Measurements from ENCODE around the gene TMOD1. TPM values are rescaled to one million over a fixed set of nuclear protein-coding genes. Genes with fewer than 3 reads are reported as not detected.
A peak's percentile ranks its signal among the peaks of the same experiment; 100 is the strongest.

The TMOD1 gene
- total and polyA plus RNA-seq, 9 of the 15 experiments (the other 6 are each of a cell fraction or from before 2014, with no cell fraction given): 7.1 to 41.2 (median 14.2) TPM

- TF ChIP-seq CREB3 (tag; conservative IDR thresholded peaks at IDR 0.05; ENCODE audit: low read depth) (no peak), CBX3 (IDR thresholded peaks at IDR 0.05; ENCODE audit: borderline replicate concordance in 1 of 2, low read length in 2 of 2) (peak in 1 of 2 experiments; percentile 32; a peak in 1 of 3 replicates), ETV5 (CRISPR knock-in tag; IDR thresholded peaks at IDR 0.05; ENCODE audit: low read depth) (peak; percentile 93), THRB (CRISPR knock-in tag; conservative IDR thresholded peaks at IDR 0.05) (peak; percentile 60; the same call in 1 of the 2 replicates), ZNF274 (IDR thresholded peaks at IDR 0.05; ENCODE audit: borderline replicate concordance, low read depth, low read length) (no peak), ZNF76 (CRISPR knock-in tag; IDR thresholded peaks at IDR 0.05; ENCODE audit: borderline replicate concordance) (no peak), SIN3A (IDR thresholded peaks at IDR 0.05; ENCODE audit: borderline replicate concordance in 2 of 2, control insufficient read depth in 1 of 2, low read depth in 2 of 2, low read length in 2 of 2) (peak in 1 of 2 experiments; percentile 86; a peak in 3 of 4 replicates), HMGXB4 (CRISPR knock-in tag; IDR thresholded peaks at IDR 0.05) (peak; percentile 44; the same call in 1 of the 2 replicates), HINFP (tag; conservative IDR thresholded peaks at IDR 0.05; ENCODE audit: low read depth) (no peak), GTF3C2 (IDR thresholded peaks at IDR 0.05; ENCODE audit: borderline replicate concordance, extremely low read depth, insufficient read length) (no peak)
- TF ChIP-seq, protein P1, sequence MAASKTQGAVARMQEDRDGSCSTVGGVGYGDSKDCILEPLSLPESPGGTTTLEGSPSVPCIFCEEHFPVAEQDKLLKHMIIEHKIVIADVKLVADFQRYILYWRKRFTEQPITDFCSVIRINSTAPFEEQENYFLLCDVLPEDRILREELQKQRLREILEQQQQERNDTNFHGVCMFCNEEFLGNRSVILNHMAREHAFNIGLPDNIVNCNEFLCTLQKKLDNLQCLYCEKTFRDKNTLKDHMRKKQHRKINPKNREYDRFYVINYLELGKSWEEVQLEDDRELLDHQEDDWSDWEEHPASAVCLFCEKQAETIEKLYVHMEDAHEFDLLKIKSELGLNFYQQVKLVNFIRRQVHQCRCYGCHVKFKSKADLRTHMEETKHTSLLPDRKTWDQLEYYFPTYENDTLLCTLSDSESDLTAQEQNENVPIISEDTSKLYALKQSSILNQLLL (CRISPR knock-in tag; IDR thresholded peaks at IDR 0.05; ENCODE audit: borderline replicate concordance): no peak
Measured at GRCh38 chr9:97632985-97633858, 131.8 kb downstream of the TMOD1 start, which contains the start of the genes NCBP1 and TSTD2 (continued).

Data from K562 (cell line).